ENCODE measurements around the gene LAMB3.

GRCh38 chr1:209633335-209633997 is 18.8 kb downstream of the LAMB3 start:
- TF ChIP-seq ZSCAN30 (tag by site-specific recombination; IDR thresholded peaks at IDR 0.05) (no peak), ZFP3 (tag by site-specific recombination; IDR thresholded peaks at IDR 0.05; ENCODE audit: low read depth) (no peak), KLF1 (tag by site-specific recombination; IDR thresholded peaks at IDR 0.05) (no peak), EGR2 (tag by site-specific recombination; IDR thresholded peaks at IDR 0.05; ENCODE audit: low read depth) (no peak), ZNF350 (tag by site-specific recombination; IDR thresholded peaks at IDR 0.05) (no peak), ZNF10 (tag by site-specific recombination; IDR thresholded peaks at IDR 0.05) (no peak), PRDM6 (tag by site-specific recombination; IDR thresholded peaks at IDR 0.05) (no peak), ZNF660 (tag by site-specific recombination; IDR thresholded peaks at IDR 0.05) (no peak), ZNF571 (tag by site-specific recombination; IDR thresholded peaks at IDR 0.05) (no peak)
- TF ChIP-seq, protein P1, sequence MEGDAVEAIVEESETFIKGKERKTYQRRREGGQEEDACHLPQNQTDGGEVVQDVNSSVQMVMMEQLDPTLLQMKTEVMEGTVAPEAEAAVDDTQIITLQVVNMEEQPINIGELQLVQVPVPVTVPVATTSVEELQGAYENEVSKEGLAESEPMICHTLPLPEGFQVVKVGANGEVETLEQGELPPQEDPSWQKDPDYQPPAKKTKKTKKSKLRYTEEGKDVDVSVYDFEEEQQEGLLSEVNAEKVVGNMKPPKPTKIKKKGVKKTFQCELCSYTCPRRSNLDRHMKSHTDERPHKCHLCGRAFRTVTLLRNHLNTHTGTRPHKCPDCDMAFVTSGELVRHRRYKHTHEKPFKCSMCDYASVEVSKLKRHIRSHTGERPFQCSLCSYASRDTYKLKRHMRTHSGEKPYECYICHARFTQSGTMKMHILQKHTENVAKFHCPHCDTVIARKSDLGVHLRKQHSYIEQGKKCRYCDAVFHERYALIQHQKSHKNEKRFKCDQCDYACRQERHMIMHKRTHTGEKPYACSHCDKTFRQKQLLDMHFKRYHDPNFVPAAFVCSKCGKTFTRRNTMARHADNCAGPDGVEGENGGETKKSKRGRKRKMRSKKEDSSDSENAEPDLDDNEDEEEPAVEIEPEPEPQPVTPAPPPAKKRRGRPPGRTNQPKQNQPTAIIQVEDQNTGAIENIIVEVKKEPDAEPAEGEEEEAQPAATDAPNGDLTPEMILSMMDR (tag by site-specific recombination; IDR thresholded peaks at IDR 0.05): no peak
- TF ChIP-seq, protein P2, sequence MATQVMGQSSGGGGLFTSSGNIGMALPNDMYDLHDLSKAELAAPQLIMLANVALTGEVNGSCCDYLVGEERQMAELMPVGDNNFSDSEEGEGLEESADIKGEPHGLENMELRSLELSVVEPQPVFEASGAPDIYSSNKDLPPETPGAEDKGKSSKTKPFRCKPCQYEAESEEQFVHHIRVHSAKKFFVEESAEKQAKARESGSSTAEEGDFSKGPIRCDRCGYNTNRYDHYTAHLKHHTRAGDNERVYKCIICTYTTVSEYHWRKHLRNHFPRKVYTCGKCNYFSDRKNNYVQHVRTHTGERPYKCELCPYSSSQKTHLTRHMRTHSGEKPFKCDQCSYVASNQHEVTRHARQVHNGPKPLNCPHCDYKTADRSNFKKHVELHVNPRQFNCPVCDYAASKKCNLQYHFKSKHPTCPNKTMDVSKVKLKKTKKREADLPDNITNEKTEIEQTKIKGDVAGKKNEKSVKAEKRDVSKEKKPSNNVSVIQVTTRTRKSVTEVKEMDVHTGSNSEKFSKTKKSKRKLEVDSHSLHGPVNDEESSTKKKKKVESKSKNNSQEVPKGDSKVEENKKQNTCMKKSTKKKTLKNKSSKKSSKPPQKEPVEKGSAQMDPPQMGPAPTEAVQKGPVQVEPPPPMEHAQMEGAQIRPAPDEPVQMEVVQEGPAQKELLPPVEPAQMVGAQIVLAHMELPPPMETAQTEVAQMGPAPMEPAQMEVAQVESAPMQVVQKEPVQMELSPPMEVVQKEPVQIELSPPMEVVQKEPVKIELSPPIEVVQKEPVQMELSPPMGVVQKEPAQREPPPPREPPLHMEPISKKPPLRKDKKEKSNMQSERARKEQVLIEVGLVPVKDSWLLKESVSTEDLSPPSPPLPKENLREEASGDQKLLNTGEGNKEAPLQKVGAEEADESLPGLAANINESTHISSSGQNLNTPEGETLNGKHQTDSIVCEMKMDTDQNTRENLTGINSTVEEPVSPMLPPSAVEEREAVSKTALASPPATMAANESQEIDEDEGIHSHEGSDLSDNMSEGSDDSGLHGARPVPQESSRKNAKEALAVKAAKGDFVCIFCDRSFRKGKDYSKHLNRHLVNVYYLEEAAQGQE (tag by site-specific recombination; IDR thresholded peaks at IDR 0.05): no peak
- TF ChIP-seq, protein P3, sequence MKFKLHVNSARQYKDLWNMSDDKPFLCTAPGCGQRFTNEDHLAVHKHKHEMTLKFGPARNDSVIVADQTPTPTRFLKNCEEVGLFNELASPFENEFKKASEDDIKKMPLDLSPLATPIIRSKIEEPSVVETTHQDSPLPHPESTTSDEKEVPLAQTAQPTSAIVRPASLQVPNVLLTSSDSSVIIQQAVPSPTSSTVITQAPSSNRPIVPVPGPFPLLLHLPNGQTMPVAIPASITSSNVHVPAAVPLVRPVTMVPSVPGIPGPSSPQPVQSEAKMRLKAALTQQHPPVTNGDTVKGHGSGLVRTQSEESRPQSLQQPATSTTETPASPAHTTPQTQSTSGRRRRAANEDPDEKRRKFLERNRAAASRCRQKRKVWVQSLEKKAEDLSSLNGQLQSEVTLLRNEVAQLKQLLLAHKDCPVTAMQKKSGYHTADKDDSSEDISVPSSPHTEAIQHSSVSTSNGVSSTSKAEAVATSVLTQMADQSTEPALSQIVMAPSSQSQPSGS (tag by site-specific recombination; IDR thresholded peaks at IDR 0.05; ENCODE audit: low read depth): no peak

All from HEK293 (cell line).